ENCODE results near the gene TRIM63.

- TF ChIP-seq YY1 (IDR thresholded peaks at IDR 0.05; ENCODE audit: low read depth) (no peak), RAD21 (IDR thresholded peaks at IDR 0.05; ENCODE audit: low read length) (no peak), TAF1 (IDR thresholded peaks at IDR 0.05; ENCODE audit: borderline replicate concordance, low read depth, low read length) (no peak), SIN3A (IDR thresholded peaks at IDR 0.05; ENCODE audit: borderline replicate concordance, low read depth, low read length) (no peak), USF2 (IDR thresholded peaks at IDR 0.05; ENCODE audit: borderline replicate concordance, low read depth, low read length) (no peak), CTCF (IDR thresholded peaks at IDR 0.05) (no peak), FOSL2 (IDR thresholded peaks at IDR 0.05; ENCODE audit: borderline replicate concordance, low read depth) (no peak), PBX3 (IDR thresholded peaks at IDR 0.05) (no peak), SMC3 (IDR thresholded peaks at IDR 0.05; ENCODE audit: low read depth, low read length) (no peak), POLR2AphosphoS5 (IDR thresholded peaks at IDR 0.05; ENCODE audit: low read depth, low read length) (no peak), JUND (IDR thresholded peaks at IDR 0.05) (no peak), RCOR1 (IDR thresholded peaks at IDR 0.05; ENCODE audit: low read length) (no peak), ELF1 (IDR thresholded peaks at IDR 0.05) (no peak)
Measured at GRCh38 chr1:26047278-26047874, 20.1 kb downstream of the TRIM63 start.

All from SK-N-SH (cell line).